DMS114 treated with DMSO at 0.1 percent for 48 hours (cell line): Measurements from ENCODE around the gene SPTLC2.

Experiments
- DNase-seq: peaks from one replicate; lab custom pipeline; 2025; ENCODE audit not compliant: unreplicated experiment; lab: John Stamatoyannopoulos, UW

SPTLC2 gene

DNA sequence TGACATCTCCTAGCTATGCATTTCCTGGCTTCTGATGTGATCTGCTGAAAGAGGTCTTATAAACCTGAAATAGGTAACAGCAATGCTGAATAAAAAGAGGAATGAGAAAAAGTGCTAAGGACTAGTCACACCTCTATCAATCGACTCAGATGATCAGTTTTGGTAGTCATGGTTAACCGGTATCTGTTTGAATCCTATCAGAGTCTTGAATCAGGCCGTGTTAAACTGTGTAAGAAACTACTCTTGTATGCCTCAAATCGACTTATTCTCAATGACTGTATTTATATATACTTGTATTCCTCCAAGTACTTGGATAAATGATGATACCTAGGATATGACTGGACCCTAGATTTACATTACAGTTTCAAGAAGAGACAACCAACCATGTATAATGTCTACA lies 107.1 kb downstream of the SPTLC2 start:
- no peak for DNase-seq

DNA sequence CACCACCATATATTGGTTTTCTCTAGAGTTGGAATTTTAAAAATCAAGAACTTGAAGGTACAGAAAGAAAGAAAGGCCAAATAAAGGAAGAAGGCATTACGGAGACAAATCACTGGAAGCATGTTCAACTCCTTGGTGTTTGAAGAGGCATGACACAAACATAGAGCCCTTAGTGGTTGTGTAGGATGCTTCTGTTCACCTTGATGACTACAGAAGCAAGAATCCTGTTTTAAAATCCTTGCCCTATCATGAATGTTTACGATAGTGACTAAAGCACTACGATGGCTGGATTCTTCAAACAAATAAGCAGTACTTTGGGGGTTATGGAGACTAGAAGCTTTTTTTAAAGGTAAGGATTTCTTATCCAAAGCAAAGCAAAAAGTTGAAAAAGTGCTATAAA lies 107.6 kb downstream of the SPTLC2 start:
- DNase-seq, result no peak

DNA sequence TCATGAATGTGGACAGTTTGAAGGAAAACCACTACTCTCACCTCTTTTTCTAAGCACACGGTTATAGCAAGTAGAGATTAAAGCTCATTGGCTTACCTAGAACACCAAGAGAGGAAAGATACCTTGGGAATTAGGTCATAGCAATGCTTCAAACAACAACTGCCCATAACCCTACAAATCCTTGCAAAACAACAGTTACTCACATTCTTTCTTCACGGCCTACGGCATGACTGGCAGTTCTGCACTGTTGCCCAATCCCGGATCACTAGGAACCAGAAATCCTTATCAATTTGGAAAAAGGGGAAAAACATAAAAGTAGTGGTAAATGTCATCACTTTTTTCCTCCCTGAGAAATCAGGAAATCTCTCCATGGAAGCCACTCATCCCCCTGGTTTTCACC lies 108.2 kb downstream of the SPTLC2 start:
- DNase-seq, result no peak

DNA sequence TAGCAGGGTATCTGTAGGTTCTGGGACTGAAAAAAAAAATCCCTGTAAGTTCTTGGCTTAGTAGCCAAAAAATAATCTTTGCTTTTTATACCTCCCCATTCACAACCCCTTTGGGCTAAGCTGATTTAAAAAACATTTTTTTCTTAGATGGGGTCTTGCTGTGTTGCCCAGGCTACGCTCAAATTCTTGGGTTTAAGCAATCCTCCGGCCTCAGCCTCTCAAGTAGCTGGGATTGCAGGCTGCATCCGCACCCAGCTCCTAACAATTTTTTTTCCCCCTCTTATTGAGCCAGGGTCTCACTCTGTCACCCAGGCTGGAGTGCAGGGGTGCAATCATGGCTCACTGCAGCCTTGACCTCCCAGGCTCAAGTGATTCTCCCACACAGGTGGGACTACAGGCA lies 108.7 kb downstream of the SPTLC2 start:
- no peak for DNase-seq

DNA sequence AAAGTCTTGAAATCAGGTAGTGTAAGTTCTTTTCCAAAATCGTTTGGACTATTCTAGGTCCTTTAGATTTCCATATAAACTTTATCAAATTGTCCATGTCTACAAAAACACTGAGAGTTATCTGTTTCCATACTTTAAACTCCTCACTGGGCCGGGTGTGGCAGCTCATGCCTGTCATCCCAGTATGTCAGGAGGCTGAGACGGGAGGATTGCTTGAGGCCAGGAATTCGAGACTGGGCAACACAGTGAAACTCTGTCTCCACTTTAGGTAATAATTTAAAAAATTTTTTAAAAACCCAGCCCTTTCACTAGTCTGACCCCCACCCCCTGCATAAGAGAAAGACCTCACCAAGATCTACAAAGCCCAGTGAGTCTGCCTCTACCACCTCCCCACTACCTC lies 111.4 kb downstream of the SPTLC2 start:
- DNase-seq, result no peak

DNA sequence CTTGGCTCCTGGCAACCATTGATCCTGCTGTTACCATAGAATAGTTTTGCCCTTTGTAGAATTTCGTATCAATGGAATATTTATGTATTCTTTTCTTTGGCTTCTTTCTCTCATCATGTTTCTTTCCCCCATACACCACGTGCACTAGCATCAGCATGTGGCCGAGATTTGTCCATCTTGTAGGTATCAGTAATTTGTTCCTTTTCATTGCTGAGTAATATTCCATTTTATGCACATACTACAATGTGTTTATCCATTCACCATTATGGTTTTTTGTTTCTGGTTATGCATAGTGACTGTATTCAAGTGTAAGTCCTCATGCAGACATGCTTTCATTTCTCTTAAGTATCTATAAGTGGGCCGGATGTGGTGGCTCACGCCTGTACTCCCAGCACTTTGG lies 113.3 kb downstream of the SPTLC2 start:
- DNase-seq, result no peak

DNA sequence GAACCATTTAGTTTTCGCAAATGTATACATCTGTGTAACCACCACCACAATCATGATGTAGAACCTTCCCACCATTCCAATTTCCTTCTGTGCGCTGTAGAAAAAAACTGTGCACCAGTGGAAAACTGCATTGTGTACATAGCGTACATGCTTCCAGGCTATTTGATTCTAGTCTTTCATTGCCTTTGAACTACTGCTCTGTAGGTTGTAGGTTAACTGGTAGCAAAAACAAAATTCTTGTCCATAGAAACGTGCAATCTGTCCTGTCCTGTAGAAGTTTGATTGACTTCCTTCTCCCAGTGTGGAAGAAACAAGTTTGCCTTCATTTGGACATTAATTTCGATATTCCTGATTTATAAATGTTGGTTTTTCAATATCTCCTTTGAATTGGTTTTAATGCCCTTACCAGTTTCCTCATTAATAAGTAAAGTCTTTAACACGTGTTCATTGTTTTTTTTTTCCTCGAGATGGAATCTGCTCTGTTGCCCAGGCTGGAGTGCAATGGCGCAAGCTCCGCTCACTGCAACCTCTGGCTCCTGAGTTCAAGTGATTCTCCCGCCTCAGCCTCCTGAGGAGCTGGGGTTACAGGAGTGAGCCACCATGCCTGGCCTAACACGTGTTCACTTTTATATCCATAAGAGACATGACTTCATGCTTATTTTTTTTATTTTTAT lies 114.2 kb downstream of the SPTLC2 start:
- no peak for DNase-seq

DNA sequence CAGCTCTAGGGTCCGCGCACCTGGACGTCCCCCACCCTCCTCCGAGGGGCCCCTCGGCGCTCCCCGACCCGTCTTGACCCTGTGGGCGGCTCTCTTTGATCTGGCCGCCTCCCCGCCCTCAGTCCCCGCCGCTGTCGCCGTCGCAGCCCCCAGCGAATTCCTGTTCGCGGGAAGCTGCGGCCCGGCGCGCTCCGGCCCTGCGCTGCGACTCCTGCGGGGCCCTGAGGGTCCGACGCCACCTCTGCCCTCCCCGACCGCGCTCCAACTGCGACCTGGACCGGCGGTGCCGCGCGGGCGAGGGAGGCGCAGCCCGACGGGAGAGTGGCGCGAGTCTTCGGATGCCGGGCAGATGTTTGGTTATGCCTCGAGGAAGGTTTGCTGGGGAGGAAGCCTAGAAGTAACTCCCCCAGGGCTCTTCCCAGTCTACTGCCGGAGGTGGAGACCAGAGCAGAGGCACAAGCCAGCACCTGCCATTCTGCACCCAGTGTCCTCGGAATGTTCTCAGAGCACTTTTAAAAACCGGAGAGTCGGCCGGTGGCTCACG lies 117.4 kb downstream of the SPTLC2 start:
- no peak for DNase-seq

DNA sequence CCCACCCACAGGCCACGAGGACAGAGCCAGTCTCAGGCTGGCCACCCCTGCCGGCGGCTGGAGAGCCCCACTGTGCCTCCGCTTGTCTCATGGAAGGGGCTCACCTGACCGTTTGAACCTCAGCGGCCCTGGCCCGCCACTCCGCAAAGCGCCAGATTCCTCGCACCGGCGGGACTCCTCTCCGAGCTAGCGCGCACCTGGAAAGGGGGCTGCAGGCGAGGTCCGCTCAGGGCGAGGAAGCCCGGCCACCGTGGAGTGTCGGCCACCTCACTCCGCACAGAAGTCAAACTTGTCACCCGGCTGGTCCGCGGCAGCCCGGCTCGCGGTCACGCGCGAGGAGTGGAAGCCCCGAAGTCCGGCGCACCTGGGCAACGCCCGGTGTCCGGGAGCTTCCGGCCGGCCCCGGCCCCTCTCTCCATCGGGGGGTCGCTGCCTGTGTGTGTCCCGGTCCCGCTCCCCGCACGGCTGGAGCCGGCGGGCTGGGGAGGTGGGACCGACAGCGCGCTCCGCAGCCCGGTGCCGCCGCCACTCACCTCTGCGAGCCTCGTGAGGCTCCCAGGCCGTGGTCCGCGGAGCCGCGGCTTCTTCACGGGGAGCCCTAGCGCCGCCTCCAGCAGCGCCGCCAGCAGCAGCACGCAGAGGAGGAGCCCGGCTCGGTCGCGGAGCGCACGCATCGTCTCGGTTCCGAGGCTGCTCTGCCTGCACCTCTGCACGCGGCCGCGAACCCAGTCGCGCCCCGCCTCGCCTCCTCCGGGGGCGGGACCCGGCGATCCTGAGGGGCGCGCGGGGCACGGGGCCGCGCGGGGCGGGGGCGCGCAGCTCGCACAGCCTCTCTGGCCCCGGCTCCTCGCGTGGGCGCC lies 118.1 kb downstream of the SPTLC2 start, which contains the start of gene ISM2:
TSS of gene ISM2 (minus strand) at position 697 of the 860 bp plus-strand sequence. CDS start at position 674, 23 bp downstream.
- no peak for DNase-seq

DNA sequence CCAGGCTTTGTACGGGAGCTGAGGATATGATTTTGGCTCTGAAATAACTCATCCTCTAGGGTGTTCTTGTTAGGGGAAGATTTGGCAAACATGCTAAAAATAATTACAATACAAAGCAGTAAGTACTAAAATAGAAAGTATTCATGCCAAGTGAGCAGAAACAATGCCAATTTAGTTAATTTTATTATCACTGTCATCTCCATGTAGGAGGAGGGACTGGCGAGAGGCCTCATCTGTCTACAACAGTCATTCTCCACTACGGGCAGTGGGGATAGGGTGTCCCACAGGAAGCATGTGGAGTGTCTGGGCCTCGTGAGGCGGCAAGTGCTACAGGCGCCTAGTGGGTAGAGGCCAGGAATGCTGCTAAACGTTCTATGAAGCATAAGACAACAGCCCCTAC lies 121.1 kb downstream of the SPTLC2 start:
- no peak for DNase-seq

DNA sequence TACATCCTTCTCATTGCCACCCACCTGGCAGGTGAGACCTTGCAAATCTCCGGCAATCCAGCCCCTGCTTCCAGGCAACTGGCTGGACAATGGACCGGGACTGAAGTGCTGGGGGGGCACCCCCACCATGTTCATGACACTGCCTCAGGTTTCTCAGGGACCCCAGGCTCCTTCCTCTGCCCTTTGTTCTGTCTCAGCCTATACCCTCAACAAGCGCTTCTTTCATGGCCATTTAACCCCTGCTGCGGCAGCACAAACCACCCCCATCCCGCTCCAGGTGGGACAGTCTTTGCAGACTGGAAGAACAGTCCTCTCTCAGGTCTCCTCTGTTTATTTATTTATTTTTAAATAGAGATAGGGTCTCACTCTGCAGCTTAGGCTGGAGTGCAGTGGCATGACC lies 125.4 kb downstream of the SPTLC2 start:
- DNase-seq, result no peak

DNA sequence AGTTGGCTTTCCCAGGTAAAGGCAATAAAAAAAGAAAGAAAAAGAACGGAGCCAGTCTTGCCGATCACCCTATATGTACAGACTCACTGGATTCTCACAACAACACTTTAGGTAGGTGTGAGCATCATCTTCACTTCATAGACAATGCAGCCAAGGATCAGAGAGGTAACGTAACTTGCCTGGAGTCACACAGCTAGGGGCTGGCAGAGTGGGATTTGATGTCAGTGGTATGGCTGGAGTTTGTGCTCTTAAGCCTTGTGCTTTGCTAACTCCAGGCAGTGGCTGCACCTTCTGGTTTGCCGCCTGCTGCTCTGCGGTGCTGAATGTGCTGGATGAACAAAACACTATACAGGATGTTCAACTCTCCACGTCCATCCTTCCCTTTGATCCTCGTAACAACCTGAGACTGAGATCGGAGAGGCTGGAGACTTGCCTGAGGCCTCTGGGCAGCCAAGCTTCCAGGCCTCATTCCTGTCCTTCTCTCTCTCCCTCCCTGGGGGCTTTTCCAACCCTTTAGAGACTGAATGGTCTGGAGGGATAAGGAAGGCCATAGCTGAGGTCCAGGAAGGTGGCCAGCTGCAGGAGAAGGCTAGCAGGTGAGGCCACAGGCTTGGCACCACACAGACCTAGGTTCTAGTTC lies 126.0 kb downstream of the SPTLC2 start:
- DNase-seq, result no peak

DNA sequence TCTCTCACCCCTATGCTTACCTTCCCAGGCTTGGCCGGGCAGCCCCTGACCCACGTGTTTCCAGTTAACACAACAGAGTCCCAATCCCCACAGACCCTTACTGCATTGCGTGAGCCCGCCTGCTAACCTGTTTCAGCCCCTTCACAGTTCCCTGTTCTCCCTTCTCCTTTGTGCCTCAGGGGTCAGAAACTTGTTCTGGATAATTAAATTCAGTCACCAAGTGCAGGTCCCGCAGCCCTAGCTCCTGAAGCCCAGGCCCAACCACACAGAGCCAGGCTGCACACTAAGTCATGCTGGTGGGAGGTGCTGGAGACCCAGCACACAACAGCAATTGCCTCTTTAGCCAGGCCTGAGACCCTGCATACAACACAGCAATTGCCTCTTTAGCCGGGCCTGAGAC lies 127.4 kb downstream of the SPTLC2 start:
- no peak for DNase-seq

DNA sequence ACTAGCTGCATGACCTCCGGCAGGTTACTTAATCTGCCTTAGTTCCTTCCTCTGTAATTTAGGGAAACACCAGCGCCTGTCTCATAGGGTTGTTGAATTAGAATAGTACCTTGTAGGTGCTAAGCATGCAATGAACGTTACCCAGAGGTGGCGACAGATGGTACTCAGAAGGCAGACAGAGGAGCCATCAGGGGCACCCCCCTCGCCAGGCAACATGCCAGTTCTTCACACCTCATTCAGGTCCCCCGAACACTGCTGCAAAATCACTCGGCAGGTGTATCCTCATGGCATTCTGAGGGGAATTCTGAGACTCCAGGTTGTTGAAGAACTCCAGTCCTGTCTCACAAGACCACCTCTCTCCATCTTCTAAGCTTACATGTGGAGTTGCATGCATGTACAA lies 127.9 kb downstream of the SPTLC2 start:
- DNase-seq, result no peak

DNA sequence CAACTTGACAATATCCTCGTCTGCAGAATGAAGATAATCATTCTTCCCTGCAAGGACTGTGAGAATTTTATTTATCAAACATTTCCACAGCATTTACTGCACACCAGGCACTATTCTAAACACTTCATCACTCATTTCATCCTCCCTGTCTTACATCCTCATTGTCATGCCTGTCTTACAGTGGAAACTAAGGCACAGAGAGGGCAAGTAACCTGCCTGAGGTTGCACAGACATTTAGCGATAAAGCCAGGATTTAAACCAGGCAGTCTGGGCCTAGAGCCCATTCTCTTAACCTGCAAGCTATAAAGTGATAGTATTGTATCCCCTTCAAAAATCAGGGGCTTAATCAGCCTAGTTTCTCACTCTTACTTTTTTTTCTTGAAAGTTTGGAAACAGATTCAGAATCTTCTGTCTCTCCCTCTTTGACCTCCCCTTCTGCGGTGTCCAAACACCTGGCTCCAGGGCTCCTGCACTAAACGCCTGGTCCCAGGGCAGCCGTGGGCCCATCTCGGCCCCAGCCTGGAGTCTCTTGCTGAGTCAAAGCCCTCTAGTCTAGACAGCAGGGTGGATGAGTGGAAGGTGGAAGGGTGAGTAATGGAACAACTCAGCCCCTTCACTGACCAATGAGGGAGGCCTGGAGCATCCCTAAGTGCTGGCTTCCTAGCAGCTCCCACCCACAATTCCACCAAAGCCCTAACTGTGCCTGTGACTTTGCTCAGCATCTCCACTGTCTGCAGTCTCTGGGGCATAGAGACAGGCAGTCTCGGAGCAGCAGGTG lies 130.3 kb downstream of the SPTLC2 start:
- no peak for DNase-seq

DNA sequence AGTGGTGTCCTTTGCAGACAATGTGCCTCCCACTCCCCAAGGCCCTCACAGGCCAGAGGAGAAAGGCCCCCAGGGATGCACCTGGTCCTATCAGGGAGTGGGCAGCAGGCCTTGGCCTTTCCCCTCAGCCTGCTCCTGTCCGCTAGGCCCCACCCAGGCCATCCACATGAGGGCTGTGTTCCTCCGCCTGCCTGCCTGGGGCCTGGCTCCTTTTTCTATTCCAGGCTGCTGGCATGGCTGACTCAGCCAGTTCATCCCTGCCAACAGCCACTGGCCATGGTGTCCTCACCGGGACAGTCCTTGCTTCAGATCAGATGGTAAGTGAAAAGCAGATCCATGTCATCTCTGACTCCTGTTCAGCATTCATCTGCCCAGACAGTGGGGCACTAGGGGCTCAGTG lies 131.2 kb downstream of the SPTLC2 start:
- no peak for DNase-seq

DNA sequence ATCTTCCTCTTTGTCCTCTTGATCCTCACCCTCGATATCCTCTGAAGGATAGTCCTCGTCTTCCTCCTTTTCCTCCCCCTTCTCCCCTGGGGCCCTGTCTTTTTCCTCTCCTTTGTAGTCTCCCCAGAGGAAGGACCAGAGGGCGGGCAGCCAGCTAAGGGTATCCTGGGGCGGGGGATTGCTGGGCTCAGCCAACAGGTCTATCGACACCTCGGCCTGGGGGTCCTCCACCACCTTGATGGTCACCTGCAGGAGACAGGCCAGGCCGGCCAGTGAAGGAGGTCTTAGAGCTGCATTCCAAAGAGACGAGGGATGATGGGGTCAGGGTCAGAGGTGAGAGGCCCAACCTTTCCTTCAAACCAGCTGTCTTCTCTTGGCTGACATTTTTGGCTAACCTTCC lies 134.0 kb downstream of the SPTLC2 start:
- no peak for DNase-seq

DNA sequence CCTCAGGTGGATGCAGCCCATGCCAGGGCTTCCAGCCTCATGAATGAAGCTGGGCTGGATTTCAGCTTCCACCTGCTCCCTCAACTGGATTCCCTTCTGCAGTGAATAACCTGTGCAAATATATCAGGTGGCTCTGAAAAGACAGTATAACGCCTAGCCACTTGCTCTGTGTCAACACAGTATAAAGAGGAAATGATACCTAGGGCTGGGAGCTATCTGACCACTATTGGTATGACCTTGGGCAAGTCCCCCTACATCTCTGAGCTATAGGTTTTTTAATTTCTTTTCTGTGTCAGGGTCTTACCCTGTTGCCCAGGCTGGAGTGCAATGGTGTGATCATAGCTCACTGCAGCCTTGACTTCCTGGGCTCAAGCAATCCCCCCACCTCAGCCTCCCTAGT lies 137.6 kb downstream of the SPTLC2 start:
- DNase-seq, result no peak

DNA sequence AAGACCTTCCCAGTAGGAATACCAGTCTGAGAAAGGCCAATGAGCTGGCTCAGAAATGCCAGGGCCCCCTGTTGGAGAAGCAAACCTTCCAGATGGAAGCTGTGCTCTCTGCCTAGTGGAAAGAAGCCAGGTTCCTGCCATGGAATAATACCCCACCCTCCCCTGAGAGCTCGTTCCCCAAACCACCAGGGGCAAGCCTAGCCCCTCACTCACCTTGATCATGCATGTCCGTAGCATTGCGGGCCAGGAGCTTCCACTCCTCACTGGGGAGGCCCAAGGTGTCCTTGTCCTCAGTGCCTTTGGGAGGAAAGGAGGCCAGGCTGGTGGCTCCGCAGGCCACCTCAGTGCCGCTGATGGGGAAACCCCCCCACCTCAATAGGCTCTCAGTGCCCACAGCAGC lies 138.4 kb downstream of the SPTLC2 start:
- no peak for DNase-seq

DNA sequence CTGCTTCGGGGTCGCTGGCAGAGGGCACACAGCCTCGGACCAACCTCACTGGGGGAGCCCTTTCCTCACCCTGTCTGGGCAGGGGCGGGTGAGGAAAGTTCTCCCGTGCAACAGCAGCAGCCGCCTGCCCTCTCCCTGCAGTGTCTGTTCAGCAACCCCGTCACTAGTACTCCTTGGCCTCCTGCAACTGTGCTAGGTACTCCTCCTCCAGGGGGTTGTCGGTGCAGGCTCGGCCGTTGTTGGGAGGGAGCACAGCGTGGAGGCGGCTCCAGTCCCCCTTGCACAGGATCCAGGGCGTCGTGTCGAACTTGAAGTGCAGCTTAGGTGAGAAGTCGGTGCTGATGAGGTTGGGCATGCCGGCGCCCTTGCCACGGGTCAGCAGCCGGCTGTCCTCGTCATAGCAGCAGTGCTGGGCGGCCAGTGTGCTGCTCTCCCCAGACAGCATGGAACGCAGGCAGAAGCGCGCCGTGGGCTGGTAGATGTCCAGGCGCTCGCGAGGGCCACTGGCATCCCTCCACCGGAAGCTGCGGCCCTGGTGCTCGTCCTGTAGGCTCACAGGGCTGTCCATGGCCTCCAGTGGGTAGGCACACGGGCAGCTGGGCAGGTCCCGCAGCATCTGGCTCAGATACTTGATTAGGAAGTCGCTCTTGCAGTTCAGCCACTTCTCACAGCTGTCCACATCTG lies 140.9 kb downstream of the SPTLC2 start:
- no peak for DNase-seq
